ENCODE results near the gene HADHA.

DNA sequence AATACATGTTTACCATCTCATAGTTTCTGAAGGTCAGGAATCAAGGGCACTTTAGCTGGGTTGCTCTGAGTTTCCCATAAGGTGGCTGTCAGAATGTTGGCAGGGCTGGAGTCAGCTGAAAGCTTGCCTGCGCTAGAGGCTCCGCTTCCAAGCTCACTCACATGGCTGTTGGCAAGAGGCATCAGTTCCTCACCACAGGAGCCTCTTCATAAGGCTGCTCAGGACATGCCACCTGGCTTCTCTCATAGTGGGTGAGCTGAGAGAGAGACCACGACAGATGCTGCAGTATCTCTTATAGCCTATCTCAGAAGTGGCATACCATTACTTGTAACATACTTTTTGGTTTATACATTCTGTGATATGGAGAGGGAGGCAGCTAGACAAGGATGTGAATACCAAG lies 7.5 kb upstream of the HADHA start:
- TF ChIP-seq POLR2AphosphoS5 (IDR thresholded peaks at IDR 0.05): no peak
- TF ChIP-seq MXI1 (conservative IDR thresholded peaks at IDR 0.05; ENCODE audit: poor library complexity, severe bottlenecking): no peak
- no peak for TF ChIP-seq EP300 (conservative IDR thresholded peaks at IDR 0.05; ENCODE audit: poor library complexity, severe bottlenecking)
- TF ChIP-seq, protein P1, sequence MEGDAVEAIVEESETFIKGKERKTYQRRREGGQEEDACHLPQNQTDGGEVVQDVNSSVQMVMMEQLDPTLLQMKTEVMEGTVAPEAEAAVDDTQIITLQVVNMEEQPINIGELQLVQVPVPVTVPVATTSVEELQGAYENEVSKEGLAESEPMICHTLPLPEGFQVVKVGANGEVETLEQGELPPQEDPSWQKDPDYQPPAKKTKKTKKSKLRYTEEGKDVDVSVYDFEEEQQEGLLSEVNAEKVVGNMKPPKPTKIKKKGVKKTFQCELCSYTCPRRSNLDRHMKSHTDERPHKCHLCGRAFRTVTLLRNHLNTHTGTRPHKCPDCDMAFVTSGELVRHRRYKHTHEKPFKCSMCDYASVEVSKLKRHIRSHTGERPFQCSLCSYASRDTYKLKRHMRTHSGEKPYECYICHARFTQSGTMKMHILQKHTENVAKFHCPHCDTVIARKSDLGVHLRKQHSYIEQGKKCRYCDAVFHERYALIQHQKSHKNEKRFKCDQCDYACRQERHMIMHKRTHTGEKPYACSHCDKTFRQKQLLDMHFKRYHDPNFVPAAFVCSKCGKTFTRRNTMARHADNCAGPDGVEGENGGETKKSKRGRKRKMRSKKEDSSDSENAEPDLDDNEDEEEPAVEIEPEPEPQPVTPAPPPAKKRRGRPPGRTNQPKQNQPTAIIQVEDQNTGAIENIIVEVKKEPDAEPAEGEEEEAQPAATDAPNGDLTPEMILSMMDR (IDR thresholded peaks at IDR 0.05; ENCODE audit: poor library complexity, severe bottlenecking): no peak

Data from neural cell (in vitro differentiated cells).